OCI-LY3 (cell line): ENCODE results near the gene PLXNB1.

Experiments
- H2AFZ ChIP-seq: fragments of 200-600, 300-600 bp; shearing (Covaris generic); 2 replicates; pipeline ENCODE4 v1.6.0; 2014; ENCODE audit warnings: antibody characterized with exemption, low read depth, low read length
- H3K27ac ChIP-seq: fragments of 200-600, 300-600 bp; sonication (generic); 2 replicates; pipeline ENCODE4 v1.5.1; 2014; ENCODE audit warnings: mild to moderate bottlenecking, low read length, moderate library complexity, mixed read lengths
- H3K27me3 ChIP-seq: fragments of 200-600, 300-600 bp; sonication (generic); 2 replicates; pipeline ENCODE4 v1.6.1; 2014; ENCODE audit warnings: low read depth, low read length, mixed read lengths
- H3K36me3 ChIP-seq: fragments of 200-600, 300-600 bp; sonication (generic); replicated peaks from 2 replicates; pipeline ENCODE3; 2014; ENCODE audit warnings: low read depth, low read length, mixed read lengths
- H3K4me1 ChIP-seq: fragments of 300-600, 200-600 bp; sonication (generic); 2 replicates; pipeline ENCODE4 v1.6.1; 2014; ENCODE audit warnings: low read length, mixed read lengths
- H3K4me2 ChIP-seq: fragments of 200-600, 300-600 bp; sonication (generic); 2 replicates; pipeline ENCODE4 v1.6.1; 2014; ENCODE audit warnings: low read length, mixed read lengths
- H3K4me3 ChIP-seq: fragments of 300-600, 200-600 bp; sonication (generic); 2 replicates; pipeline ENCODE4 v1.5.1; 2014; ENCODE audit warnings: antibody characterized with exemption, mild to moderate bottlenecking, low read length, moderate library complexity
- H3K79me2 ChIP-seq: fragments of 300-600, 200-600 bp; shearing (Covaris generic); 2 replicates; pipeline ENCODE4 v1.6.1; 2014; ENCODE audit warnings: mild to moderate bottlenecking, low read length, mixed read lengths
- H3K9ac ChIP-seq: fragments of 300-600, 200-600 bp; shearing (Covaris generic); 2 replicates; pipeline ENCODE4 v1.6.0; 2014; ENCODE audit warnings: mild to moderate bottlenecking, low read length, moderate library complexity
- H3K9me3 ChIP-seq: fragments of 200-600, 300-600 bp; shearing (Covaris generic); 2 replicates; pipeline ENCODE4 v1.6.1; 2014; ENCODE audit warnings: low read length, mixed read lengths; ENCODE audit not compliant: insufficient read depth
- H4K20me1 ChIP-seq: fragments of 200-600, 300-600 bp; sonication (generic); 2 replicates; pipeline ENCODE4 v1.6.1; 2016; ENCODE audit warnings: low read length, mixed read lengths; ENCODE audit not compliant: insufficient read depth
- CTCF ChIP-seq: fragments of 200-600, 300-600 bp; sonication (generic); IDR thresholded peaks from 2 replicates; pipeline ENCODE4 v1.5.1; 2014; ENCODE audit warnings: antibody characterized with exemption, low read length, low read depth
- EZH2phosphoT487 ChIP-seq: fragments of 200-600 bp; shearing (Covaris generic); IDR thresholded peaks from 2 replicates; pipeline ENCODE4 v1.6.1; 2018; ENCODE audit warnings: antibody characterized with exemption, mixed run types, low read depth

Gene PLXNB1

GRCh38 chr3:48394391-48394790 lies 35.5 kb downstream of the PLXNB1 start:
- Histone ChIP-seq H3K9me3 (no peaks in the 10 kb centered on the region), H3K4me2 (no peak overlapping the region), H3K4me3 (no peak overlapping the region), H3K36me3 (no peaks in the 10 kb centered on the region), H4K20me1 (no peaks in the 10 kb centered on the region), H3K27ac (no peak overlapping the region), H3K9ac (no peak overlapping the region), H3K4me1 (no peaks in the 10 kb centered on the region), H2AFZ (no peak overlapping the region), H3K27me3 (peaks cover 13% of the 10 kb centered on the region; the same call in 1 of the 2 replicates), H3K79me2 (no peaks in the 10 kb centered on the region)
- TF ChIP-seq CTCF, result no peak
- TF ChIP-seq EZH2phosphoT487, result no peak

- Histone ChIP-seq H3K4me1 (no peaks in the 10 kb centered on the region), H2AFZ (no peak overlapping the region), H3K4me2 (no peak overlapping the region), H3K27me3 (0 out of 2 replicates have a peak, but pooled peaks cover under 1% of the 10 kb centered on the region), H3K36me3 (no peaks in the 10 kb centered on the region), H3K79me2 (no peaks in the 10 kb centered on the region), H3K27ac (no peak overlapping the region), H4K20me1 (no peaks in the 10 kb centered on the region), H3K9me3 (no peaks in the 10 kb centered on the region), H3K4me3 (no peak overlapping the region), H3K9ac (no peak overlapping the region)
- no peak for TF ChIP-seq EZH2phosphoT487
- no peak for TF ChIP-seq CTCF
Measured at GRCh38 chr3:48388966-48389365, 40.9 kb downstream of the PLXNB1 start.

- Histone ChIP-seq H3K27me3 (peaks cover 13% of the 10 kb centered on the region; the same call in 1 of the 2 replicates), H3K27ac (no peak overlapping the region), H3K79me2 (no peaks in the 10 kb centered on the region), H3K4me1 (no peaks in the 10 kb centered on the region), H3K9ac (no peak overlapping the region), H3K4me3 (no peak overlapping the region), H3K4me2 (no peak overlapping the region), H3K9me3 (no peaks in the 10 kb centered on the region), H3K36me3 (no peaks in the 10 kb centered on the region), H2AFZ (no peak overlapping the region), H4K20me1 (no peaks in the 10 kb centered on the region)
- TF ChIP-seq EZH2phosphoT487 (no peak), CTCF (no peak)
Measured at GRCh38 chr3:48387634-48388033, 42.3 kb downstream of the PLXNB1 start.

GRCh38 chr3:48372862-48373435 lies 56.9 kb downstream of the PLXNB1 start:
- Histone ChIP-seq H3K4me3 (no peak overlapping the region), H4K20me1 (no peaks in the 10 kb centered on the region), H3K4me2 (no peak overlapping the region), H3K9me3 (no peaks in the 10 kb centered on the region), H3K79me2 (no peaks in the 10 kb centered on the region), H3K36me3 (no peaks in the 10 kb centered on the region), H2AFZ (no peak overlapping the region), H3K27me3 (no peaks in the 10 kb centered on the region), H3K27ac (no peak overlapping the region), H3K9ac (no peak overlapping the region), H3K4me1 (no peaks in the 10 kb centered on the region)
- TF ChIP-seq CTCF, result no peak
- no peak for TF ChIP-seq EZH2phosphoT487
